GM19455 (cell line): ENCODE results near the gene CRABP2.

Source experiments
- ATAC-seq: cut with Tn5 transposase; IDR thresholded peaks from one replicate; pipeline ENCODE4 v1.9.1; 2021; ENCODE audit not compliant: unreplicated experiment

CRABP2 gene

GRCh38 chr1:156691665-156692440, 13.5 kb downstream of the CRABP2 start:
- no peak for ATAC-seq

- no peak for ATAC-seq
Observed at GRCh38 chr1:156691191-156691590, 14.2 kb downstream of the CRABP2 start.

GRCh38 chr1:156690675-156691036, 14.7 kb downstream of the CRABP2 start:
- no peak for ATAC-seq

GRCh38 chr1:156689953-156690674, 15.3 kb downstream of the CRABP2 start:
- no peak for ATAC-seq

- no peak for ATAC-seq
Observed at GRCh38 chr1:156689035-156689952, 16.1 kb downstream of the CRABP2 start.

GRCh38 chr1:156684227-156684782, 21.1 kb downstream of the CRABP2 start:
- ATAC-seq = no peak

GRCh38 chr1:156682166-156682890, 23.1 kb downstream of the CRABP2 start:
- no peak for ATAC-seq

GRCh38 chr1:156681196-156681960, 24.0 kb downstream of the CRABP2 start:
- ATAC-seq = no peak

GRCh38 chr1:156680056-156680455, 25.3 kb downstream of the CRABP2 start:
- ATAC-seq = no peak

GRCh38 chr1:156677616-156678596, 27.5 kb downstream of the CRABP2 start:
- no peak for ATAC-seq

- no peak for ATAC-seq
Observed at GRCh38 chr1:156676820-156677615, 28.4 kb downstream of the CRABP2 start, which contains the start of gene NES. Gene NES (minus strand): TSS chr1:156677407. CDS start chr1:156677264, 143 bp downstream.

GRCh38 chr1:156676114-156676819, 29.1 kb downstream of the CRABP2 start:
- no peak for ATAC-seq

GRCh38 chr1:156675210-156676113, 29.9 kb downstream of the CRABP2 start:
- no peak for ATAC-seq

- no peak for ATAC-seq
Observed at GRCh38 chr1:156673387-156674121, 31.8 kb downstream of the CRABP2 start.

- ATAC-seq = no peak
Observed at GRCh38 chr1:156671804-156672203, 33.6 kb downstream of the CRABP2 start.
